Tibial nerve (tissue), 4 donors: ENCODE data around the gene SMG6.

Source experiments
- EP300 ChIP-seq, 2 donors: sonication (generic); formaldehyde crosslinking; IDR thresholded peaks; one replicate each; pipeline ENCODE4 v1.6.1; 2017; ENCODE audit warnings: antibody characterized with exemption in 2 of 2, mild to moderate bottlenecking in 1 of 2
- TF ChIP-seq, protein P1 (sequence below), 5 experiments: fragments of 200-600 bp in 3 of 5; fragments of 450-650 bp in 2 of 5; sonication (generic) in 3 of 5; IDR thresholded peaks; one replicate each; pipeline ENCODE4 v1.5.1; 2016 to 2019; ENCODE audit warnings: antibody characterized with exemption in 5 of 5, mild to moderate bottlenecking in 3 of 5, moderate library complexity in 2 of 5

DNA sequence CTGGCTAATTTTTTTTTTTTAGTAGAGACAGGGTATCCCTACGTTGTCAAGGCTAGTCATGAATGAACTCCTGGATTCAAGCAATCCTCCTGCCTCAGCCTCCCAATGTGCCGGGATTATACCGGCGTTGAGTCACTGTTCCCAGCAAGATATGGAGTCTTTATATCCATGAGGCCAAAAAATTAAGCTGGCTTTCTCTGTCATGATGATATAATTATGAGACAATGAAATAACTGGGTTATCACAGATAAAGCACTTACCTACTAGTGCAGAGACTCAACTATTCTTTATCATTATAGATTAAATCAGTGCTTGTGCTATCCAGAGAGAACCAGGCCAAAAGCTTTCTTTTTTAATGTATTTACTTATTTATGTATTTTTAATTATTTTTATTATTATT is 36.2 kb downstream of the SMG6 start:
- TF ChIP-seq, protein P1, sequence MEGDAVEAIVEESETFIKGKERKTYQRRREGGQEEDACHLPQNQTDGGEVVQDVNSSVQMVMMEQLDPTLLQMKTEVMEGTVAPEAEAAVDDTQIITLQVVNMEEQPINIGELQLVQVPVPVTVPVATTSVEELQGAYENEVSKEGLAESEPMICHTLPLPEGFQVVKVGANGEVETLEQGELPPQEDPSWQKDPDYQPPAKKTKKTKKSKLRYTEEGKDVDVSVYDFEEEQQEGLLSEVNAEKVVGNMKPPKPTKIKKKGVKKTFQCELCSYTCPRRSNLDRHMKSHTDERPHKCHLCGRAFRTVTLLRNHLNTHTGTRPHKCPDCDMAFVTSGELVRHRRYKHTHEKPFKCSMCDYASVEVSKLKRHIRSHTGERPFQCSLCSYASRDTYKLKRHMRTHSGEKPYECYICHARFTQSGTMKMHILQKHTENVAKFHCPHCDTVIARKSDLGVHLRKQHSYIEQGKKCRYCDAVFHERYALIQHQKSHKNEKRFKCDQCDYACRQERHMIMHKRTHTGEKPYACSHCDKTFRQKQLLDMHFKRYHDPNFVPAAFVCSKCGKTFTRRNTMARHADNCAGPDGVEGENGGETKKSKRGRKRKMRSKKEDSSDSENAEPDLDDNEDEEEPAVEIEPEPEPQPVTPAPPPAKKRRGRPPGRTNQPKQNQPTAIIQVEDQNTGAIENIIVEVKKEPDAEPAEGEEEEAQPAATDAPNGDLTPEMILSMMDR (IDR thresholded peaks at IDR 0.05): no peak
- TF ChIP-seq EP300 (IDR thresholded peaks at IDR 0.05): no peak
